Mesodermal cell (in vitro differentiated cells): Measurements from ENCODE around the gene FGG.

ENCODE experiments used
- H3K27ac ChIP-seq: 2 replicates; pipeline ENCODE4 v1.7.0; 2013; ENCODE audit warnings: mild to moderate bottlenecking, low read depth, low read length, moderate library complexity; ENCODE audit not compliant: severe bottlenecking
- H3K36me3 ChIP-seq: 2 replicates; pipeline ENCODE4 v1.7.1; 2013; ENCODE audit warnings: mild to moderate bottlenecking, low read length, moderate library complexity; ENCODE audit not compliant: control insufficient read depth, insufficient read depth
- H3K4me1 ChIP-seq: one replicate; pipeline ENCODE4 v1.7.1; 2013; ENCODE audit warnings: mild to moderate bottlenecking, low read length; ENCODE audit not compliant: insufficient read depth, control insufficient read depth, poor library complexity, severe bottlenecking
- H3K4me3 ChIP-seq: 2 replicates; pipeline ENCODE4 v1.7.0; 2013; ENCODE audit warnings: low read length, control low read depth, mild to moderate bottlenecking; ENCODE audit not compliant: insufficient read depth, poor library complexity, severe bottlenecking; ENCODE audit errors: extremely low read depth
- H3K9me3 ChIP-seq: 2 replicates; pipeline ENCODE4 v1.7.1; 2013; ENCODE audit warnings: mild to moderate bottlenecking, low read length, moderate library complexity; ENCODE audit not compliant: control insufficient read depth
- WGBS, 2 experiments: methylation state at CpG; one replicate each; pipeline ENCODE4 v1.1.5; 2013; ENCODE audit warnings: missing lambda C conversion rate in 2 of 2; ENCODE audit not compliant: insufficient coverage in 2 of 2; 5-methylcytosine and 5-hydroxymethylcytosine counted together

FGG gene

DNA sequence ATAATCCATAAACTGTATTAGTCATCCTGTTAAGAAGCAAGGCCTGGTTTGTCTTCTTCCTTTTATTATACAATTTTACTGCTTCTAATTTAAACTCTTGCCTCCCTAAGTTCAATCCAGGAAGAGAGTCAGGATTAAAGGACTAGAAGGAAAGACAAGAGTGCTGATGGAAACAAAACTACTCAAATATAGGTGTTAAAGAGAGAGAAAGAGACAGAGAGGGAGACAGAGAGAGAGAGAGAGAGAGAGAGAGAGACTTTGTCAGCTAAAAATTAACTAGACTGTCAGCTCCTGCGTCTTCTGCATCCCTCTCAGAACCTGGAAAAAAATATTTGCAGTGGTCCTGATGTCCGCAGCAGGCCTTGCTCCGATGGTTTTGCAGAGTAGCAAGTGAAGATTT is 13.5 kb upstream of the FGG start:
- WGBS, 2 experiments = 90 to 92% methylated on average over 3 of the region's 3 CpGs
- Histone ChIP-seq H3K36me3 (no peaks in the 10 kb centered on the region), H3K27ac (no peak overlapping the region)

GRCh38 chr4:154623995-154624394 is 11.5 kb upstream of the FGG start:
- peaks cover 3% of the 10 kb centered on the region for H3K4me1 ChIP-seq
- no peak overlapping the region for H3K27ac ChIP-seq
- H3K36me3 ChIP-seq = no peaks in the 10 kb centered on the region
- H3K4me3 ChIP-seq = no peak overlapping the region
- H3K9me3 ChIP-seq = no peaks in the 10 kb centered on the region
- WGBS, 2 experiments = 93 to 95% methylated on average over 6 to 7 of the region's 7 CpGs

More for the DNA sequence above, 13.5 kb upstream of the FGG start:
- H3K4me3 ChIP-seq = no peak overlapping the region
- peaks cover 3% of the 10 kb centered on the region for H3K4me1 ChIP-seq
- no peaks in the 10 kb centered on the region for H3K9me3 ChIP-seq

DNA sequence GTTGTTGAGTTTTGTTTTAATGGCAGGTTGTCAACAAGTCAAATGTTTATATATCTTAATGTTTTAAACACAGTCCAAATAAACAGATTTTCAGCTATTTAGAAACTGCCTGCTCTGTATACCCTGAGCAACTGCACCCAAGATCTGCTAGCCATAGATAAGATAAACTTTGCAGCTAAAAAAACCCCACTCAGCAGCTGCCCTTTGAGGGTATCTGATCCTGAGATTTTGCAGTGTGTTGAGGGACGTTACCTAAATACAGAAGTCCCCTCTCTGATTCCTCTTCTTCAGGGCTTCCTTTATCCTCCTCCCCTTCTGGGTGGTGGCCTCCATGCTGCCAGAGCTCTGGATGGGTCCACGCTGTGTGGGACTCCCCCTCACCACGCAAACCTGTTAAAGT is 11.0 kb upstream of the FGG start:
- H3K9me3 ChIP-seq = no peaks in the 10 kb centered on the region
- 90 to 91% methylated on average over 3 of the region's 3 CpGs for WGBS, 2 experiments
- H3K4me1 ChIP-seq = peaks cover 3% of the 10 kb centered on the region
- H3K27ac ChIP-seq = no peak overlapping the region
- H3K4me3 ChIP-seq = no peak overlapping the region
- H3K36me3 ChIP-seq = no peaks in the 10 kb centered on the region

DNA sequence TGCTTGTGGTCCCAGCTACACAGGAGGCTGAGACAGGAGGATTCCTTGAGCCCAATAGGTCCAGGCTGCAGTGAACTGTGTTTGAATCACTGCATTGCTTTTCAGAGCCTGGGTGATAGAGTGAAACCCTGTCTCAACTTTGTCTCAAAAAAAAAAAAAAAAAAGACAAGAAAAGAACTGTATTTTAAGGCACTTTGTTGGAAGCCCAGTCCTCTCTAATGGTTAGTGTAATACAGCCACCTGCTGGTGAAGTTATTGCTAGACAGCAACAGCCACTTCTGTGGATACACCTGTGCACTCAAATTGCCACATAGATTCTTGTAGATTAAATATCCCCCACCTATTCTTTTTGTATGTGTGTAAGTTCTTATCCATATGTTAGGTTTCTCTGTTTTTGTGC is 10.1 kb upstream of the FGG start:
- peaks cover 3% of the 10 kb centered on the region for H3K4me1 ChIP-seq
- H3K27ac ChIP-seq = no peak overlapping the region
- H3K9me3 ChIP-seq = no peaks in the 10 kb centered on the region
- no peak overlapping the region for H3K4me3 ChIP-seq
- no peaks in the 10 kb centered on the region for H3K36me3 ChIP-seq

DNA sequence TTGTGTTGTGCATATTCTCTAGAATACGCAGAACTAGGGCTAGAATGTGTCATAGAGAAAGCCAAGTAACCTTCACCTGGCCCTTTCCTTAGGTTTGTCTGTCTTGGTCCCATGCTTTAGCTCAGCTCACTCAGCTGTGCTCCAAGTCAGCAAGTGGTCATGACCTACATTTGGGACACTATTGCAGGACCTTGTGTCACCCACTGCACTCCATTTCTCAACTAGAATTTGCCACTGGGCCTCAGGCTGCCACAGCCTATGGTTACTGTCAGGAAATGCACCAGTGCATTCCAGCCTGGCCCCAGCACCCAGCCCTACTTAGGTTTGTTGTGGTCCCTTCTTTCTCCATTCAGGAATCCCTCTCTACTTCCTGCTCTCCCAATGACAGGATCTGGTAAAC is 7.7 kb upstream of the FGG start:
- Histone ChIP-seq H3K9me3 (no peaks in the 10 kb centered on the region), H3K4me1 (no peaks in the 10 kb centered on the region), H3K27ac (no peak overlapping the region), H3K4me3 (no peak overlapping the region), H3K36me3 (no peaks in the 10 kb centered on the region)
- 17 to 44% methylated on average over 1 of the region's 1 CpG for WGBS, 2 experiments

- Histone ChIP-seq H3K4me1 (no peaks in the 10 kb centered on the region), H3K4me3 (no peak overlapping the region), H3K9me3 (no peaks in the 10 kb centered on the region), H3K27ac (no peak overlapping the region), H3K36me3 (no peaks in the 10 kb centered on the region)
- WGBS, 2 experiments = 25 to 38% methylated on average over 2 to 3 of the region's 4 CpGs
Observed at GRCh38 chr4:154618708-154619315, 6.4 kb upstream of the FGG start.

GRCh38 chr4:154617820-154618317 is 5.4 kb upstream of the FGG start:
- no peaks in the 10 kb centered on the region for H3K4me1 ChIP-seq
- 77 to 80% methylated on average over 2 of the region's 5 CpGs for WGBS, 2 experiments
- no peaks in the 10 kb centered on the region for H3K36me3 ChIP-seq
- H3K27ac ChIP-seq = no peak overlapping the region
- H3K9me3 ChIP-seq = no peaks in the 10 kb centered on the region
- no peak overlapping the region for H3K4me3 ChIP-seq

- Histone ChIP-seq H3K4me1 (no peaks in the 10 kb centered on the region), H3K9me3 (no peaks in the 10 kb centered on the region), H3K4me3 (no peak overlapping the region), H3K27ac (no peak overlapping the region), H3K36me3 (no peaks in the 10 kb centered on the region)
- WGBS, 2 experiments = 88 to 100% methylated on average over 1 of the region's 2 CpGs
Observed at GRCh38 chr4:154616731-154617130, 4.3 kb upstream of the FGG start.

- no peaks in the 10 kb centered on the region for H3K9me3 ChIP-seq
- WGBS, 2 experiments = 91 to 100% methylated on average over 1 to 3 of the region's 4 CpGs
- H3K4me1 ChIP-seq = no peaks in the 10 kb centered on the region
- no peak overlapping the region for H3K4me3 ChIP-seq
- H3K36me3 ChIP-seq = no peaks in the 10 kb centered on the region
- H3K27ac ChIP-seq = no peak overlapping the region
Observed at GRCh38 chr4:154616287-154616686, 3.8 kb upstream of the FGG start.

DNA sequence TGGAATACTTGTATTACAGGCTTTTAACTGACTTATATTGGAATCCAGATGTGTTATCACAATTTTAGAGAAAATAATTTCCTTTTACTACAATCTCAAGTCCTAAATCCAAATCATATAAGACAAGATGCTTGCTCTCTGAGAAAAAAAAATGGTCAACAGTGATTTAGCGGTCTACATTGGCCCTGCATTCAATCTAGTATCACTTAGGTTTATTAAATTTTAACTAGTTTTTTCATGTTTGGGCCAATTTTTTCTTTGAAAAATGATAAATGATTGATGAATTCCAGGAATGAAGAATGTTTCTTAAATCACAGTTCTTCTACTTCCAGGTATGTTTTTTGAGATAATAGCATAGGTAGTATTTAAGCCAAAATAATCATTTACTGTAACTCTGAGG is 2.8 kb upstream of the FGG start:
- Histone ChIP-seq H3K4me1 (no peaks in the 10 kb centered on the region), H3K9me3 (no peaks in the 10 kb centered on the region), H3K36me3 (no peaks in the 10 kb centered on the region), H3K27ac (no peak overlapping the region), H3K4me3 (no peak overlapping the region)
- WGBS, 2 experiments = no CpG with 5 or more reads among the region's 1 CpG

- H3K4me1 ChIP-seq = no peaks in the 10 kb centered on the region
- no peaks in the 10 kb centered on the region for H3K9me3 ChIP-seq
- no peak overlapping the region for H3K4me3 ChIP-seq
- H3K27ac ChIP-seq = no peak overlapping the region
- no peaks in the 10 kb centered on the region for H3K36me3 ChIP-seq
Observed at GRCh38 chr4:154614306-154614705, 1.9 kb upstream of the FGG start.
